ENCODE results near the gene TRIM59. TPM values are rescaled to one million over a fixed set of nuclear protein-coding genes. Genes with fewer than 3 reads are reported as not detected.

The TRIM59 gene
- total RNA-seq, 1 donor from 2014 or later, result 0.77 TPM

- intact Hi-C loops (cut with micrococcal nuclease), result no loop called here
- TF ChIP-seq CTCF (IDR thresholded peaks at IDR 0.05; ENCODE audit: borderline replicate concordance), result no peak
- Histone ChIP-seq H3K4me3 (no peak overlapping the region), H3K9me3 (replicated peaks) (no peaks in the 10 kb centered on the region), H3K27me3 (ENCODE audit: low read depth) (no peaks in the 10 kb centered on the region), H3K4me1 (no peaks in the 10 kb centered on the region), H3K36me3 (peaks cover 92% of the 10 kb centered on the region), H3K27ac (replicated peaks) (no peak overlapping the region)
- DNase-seq, result no peak
These were observed 21.7 kb downstream of the TRIM59 start for GRCh38 chr3:160427832-160428424.

- peaks cover 65% of the 10 kb centered on the region for H3K36me3 ChIP-seq
- TF ChIP-seq CTCF (IDR thresholded peaks at IDR 0.05; ENCODE audit: borderline replicate concordance), result no peak
- H3K27me3 ChIP-seq (ENCODE audit: low read depth), result no peaks in the 10 kb centered on the region
- H3K4me1 ChIP-seq, result no peaks in the 10 kb centered on the region
- no peak overlapping the region for H3K4me3 ChIP-seq
- H3K9me3 ChIP-seq (replicated peaks), result no peaks in the 10 kb centered on the region
- DNase-seq, result no peak
- intact Hi-C loops (cut with micrococcal nuclease), result no loop called here
- no peak overlapping the region for H3K27ac ChIP-seq (replicated peaks)
These were observed 32.3 kb downstream of the TRIM59 start for GRCh38 chr3:160417311-160417710.

GRCh38 chr3:160413613-160414248 is 35.9 kb downstream of the TRIM59 start:
- H3K27me3 ChIP-seq (ENCODE audit: low read depth), result no peaks in the 10 kb centered on the region
- intact Hi-C loops (cut with micrococcal nuclease), result loop anchor here (5.0 kb wide), 2 partner anchors 251 to 381 kb away; no protein-coding TSS in a partner anchor
- no peak overlapping the region for H3K4me3 ChIP-seq
- no peak for DNase-seq
- TF ChIP-seq CTCF (IDR thresholded peaks at IDR 0.05; ENCODE audit: borderline replicate concordance), result peak; percentile 91
- no peaks in the 10 kb centered on the region for H3K9me3 ChIP-seq (replicated peaks)
- no peak overlapping the region for H3K27ac ChIP-seq (replicated peaks)
- H3K36me3 ChIP-seq, result peaks cover 34% of the 10 kb centered on the region
- H3K4me1 ChIP-seq, result no peaks in the 10 kb centered on the region

- TF ChIP-seq CTCF (IDR thresholded peaks at IDR 0.05; ENCODE audit: borderline replicate concordance), result no peak
- Histone ChIP-seq H3K27ac (replicated peaks) (no peak overlapping the region), H3K36me3 (peaks cover 27% of the 10 kb centered on the region), H3K9me3 (replicated peaks) (no peaks in the 10 kb centered on the region), H3K27me3 (ENCODE audit: low read depth) (no peaks in the 10 kb centered on the region), H3K4me1 (no peaks in the 10 kb centered on the region), H3K4me3 (no peak overlapping the region)
- DNase-seq, result no peak
- intact Hi-C loops (cut with micrococcal nuclease), result loop anchor here (5.0 kb wide), 2 partner anchors 250 to 380 kb away; no protein-coding TSS in a partner anchor
These were observed 37.1 kb downstream of the TRIM59 start for GRCh38 chr3:160412477-160412876.

GRCh38 chr3:160409812-160410610 is 39.6 kb downstream of the TRIM59 start:
- H3K9me3 ChIP-seq (replicated peaks), result no peaks in the 10 kb centered on the region
- H3K27me3 ChIP-seq (ENCODE audit: low read depth), result no peaks in the 10 kb centered on the region
- intact Hi-C loops (cut with micrococcal nuclease), result loop anchor here (5.0 kb wide), 2 partner anchors 248 to 378 kb away; no protein-coding TSS in a partner anchor
- H3K4me1 ChIP-seq, result no peaks in the 10 kb centered on the region
- no peak for TF ChIP-seq CTCF (IDR thresholded peaks at IDR 0.05; ENCODE audit: borderline replicate concordance)
- DNase-seq, result no peak
- H3K36me3 ChIP-seq, result peaks cover 9% of the 10 kb centered on the region
- H3K27ac ChIP-seq (replicated peaks), result no peak overlapping the region
- no peak overlapping the region for H3K4me3 ChIP-seq

Measured in left ventricle myocardium inferior (tissue), 1 donor.